Measurements from ENCODE around the gene C2. TPM values are rescaled to one million over a fixed set of nuclear protein-coding genes. Genes with fewer than 3 reads are reported as not detected.

C2 gene
- total RNA-seq, 2 experiments from 2014 or later, result 0.61 to 0.80 TPM

GRCh38 chr6:31958741-31959739 is 31.5 kb downstream of the C2 start, which contains the start of the genes NELFE and SKIC2:
NELFE (minus strand) TSS chr6:31958971; CDS start chr6:31958446, 525 bp downstream.
SKIC2 (plus strand) TSS chr6:31959175; CDS start chr6:31959193, 18 bp downstream.
- ATAC-seq, result peak; percentile 98
- no peaks in the 10 kb centered on the region for H3K9me3 Mint-ChIP-seq (ENCODE audit: low read depth)
- H3K4me3 Mint-ChIP-seq, result peak within 1 kb of the TSS; percentile 95
- H3K27ac Mint-ChIP-seq, result peak within 1 kb of the TSS; percentile 99
- no peaks in the 10 kb centered on the region for H3K27me3 Mint-ChIP-seq
- CTCF ChIA-PET, result interaction anchor here (0.6 to 3.0 kb wide), 8 partner anchors 12 to 278 kb away, joined by 3 to 27 read pairs (median 4); partner anchors contain the start of genes DXO, EHMT2 and LY6G5C
- peaks cover 48% of the 10 kb centered on the region for H3K36me3 Mint-ChIP-seq
- DNase-seq, result peak; percentile 99
- peaks cover 35% of the 10 kb centered on the region for H3K4me1 Mint-ChIP-seq

GRCh38 chr6:31961616-31962015 is 34.1 kb downstream of the C2 start:
- H3K4me3 Mint-ChIP-seq, result no peak overlapping the region
- no peaks in the 10 kb centered on the region for H3K9me3 Mint-ChIP-seq (ENCODE audit: low read depth)
- H3K4me1 Mint-ChIP-seq, result peaks cover 35% of the 10 kb centered on the region
- H3K27me3 Mint-ChIP-seq, result no peaks in the 10 kb centered on the region
- H3K27ac Mint-ChIP-seq, result peak overlapping the region; percentile 45
- ATAC-seq (no peak), DNase-seq (no peak)
- peaks cover 41% of the 10 kb centered on the region for H3K36me3 Mint-ChIP-seq
- CTCF ChIA-PET, result interaction anchor here (1.4 to 1.6 kb wide), 2 partner anchors 9 to 10 kb away, joined by 4 to 5 read pairs; partner anchors contain the start of gene DXO

- Mint-ChIP-seq H3K36me3 (peaks cover 39% of the 10 kb centered on the region), H3K4me1 (peaks cover 19% of the 10 kb centered on the region), H3K27me3 (no peaks in the 10 kb centered on the region), H3K4me3 (no peak overlapping the region), H3K27ac (no peak overlapping the region), H3K9me3 (ENCODE audit: low read depth) (no peaks in the 10 kb centered on the region)
- DNase-seq (no peak), ATAC-seq (no peak)
- CTCF ChIA-PET, result no interaction called here
Observed at GRCh38 chr6:31963921-31964320, 36.4 kb downstream of the C2 start.

GRCh38 chr6:31965700-31966099 is 38.2 kb downstream of the C2 start:
- no peaks in the 10 kb centered on the region for H3K27me3 Mint-ChIP-seq
- peaks cover 15% of the 10 kb centered on the region for H3K4me1 Mint-ChIP-seq
- no peak for DNase-seq
- H3K4me3 Mint-ChIP-seq, result no peak overlapping the region
- CTCF ChIA-PET, result no interaction called here
- no peaks in the 10 kb centered on the region for H3K9me3 Mint-ChIP-seq (ENCODE audit: low read depth)
- peaks cover 41% of the 10 kb centered on the region for H3K36me3 Mint-ChIP-seq
- ATAC-seq, result no peak
- H3K27ac Mint-ChIP-seq, result no peak overlapping the region

GRCh38 chr6:31966506-31966905 is 39.0 kb downstream of the C2 start:
- no peak overlapping the region for H3K4me3 Mint-ChIP-seq
- ATAC-seq, result no peak
- CTCF ChIA-PET, result no interaction called here

GRCh38 chr6:31966997-31967925 is 39.7 kb downstream of the C2 start:
- ATAC-seq, result no peak
- no peak for DNase-seq
- H3K4me1 Mint-ChIP-seq, result peaks cover 20% of the 10 kb centered on the region
- no peak overlapping the region for H3K4me3 Mint-ChIP-seq
- H3K27me3 Mint-ChIP-seq, result no peaks in the 10 kb centered on the region
- peaks cover 26% of the 10 kb centered on the region for H3K36me3 Mint-ChIP-seq
- no peak overlapping the region for H3K27ac Mint-ChIP-seq
- no peaks in the 10 kb centered on the region for H3K9me3 Mint-ChIP-seq (ENCODE audit: low read depth)
- CTCF ChIA-PET, result interaction anchor here (0.5 to 1.2 kb wide), 2 partner anchors 15 to 567 kb away, joined by 3 read pairs; no protein-coding TSS in a partner anchor

More at GRCh38 chr6:31966506-31966905, 39.0 kb downstream of the C2 start:
- DNase-seq, result no peak
- no peaks in the 10 kb centered on the region for H3K27me3 Mint-ChIP-seq
- H3K9me3 Mint-ChIP-seq (ENCODE audit: low read depth), result no peaks in the 10 kb centered on the region
- peaks cover 33% of the 10 kb centered on the region for H3K36me3 Mint-ChIP-seq
- H3K27ac Mint-ChIP-seq, result no peak overlapping the region
- H3K4me1 Mint-ChIP-seq, result peaks cover 17% of the 10 kb centered on the region

- Mint-ChIP-seq H3K27ac (no peak overlapping the region), H3K27me3 (no peaks in the 10 kb centered on the region), H3K4me3 (no peak overlapping the region), H3K9me3 (ENCODE audit: low read depth) (no peaks in the 10 kb centered on the region), H3K4me1 (peaks cover 25% of the 10 kb centered on the region), H3K36me3 (peaks cover 21% of the 10 kb centered on the region)
- ATAC-seq (no peak), DNase-seq (no peak)
- CTCF ChIA-PET, result interaction anchor here (0.5 to 1.2 kb wide), 2 partner anchors 16 to 568 kb away, joined by 3 read pairs; no protein-coding TSS in a partner anchor
Observed at GRCh38 chr6:31967926-31968320, 40.4 kb downstream of the C2 start.

GRCh38 chr6:31968326-31968725 is 40.8 kb downstream of the C2 start:
- Mint-ChIP-seq H3K27ac (no peak overlapping the region), H3K36me3 (peaks cover 20% of the 10 kb centered on the region), H3K27me3 (no peaks in the 10 kb centered on the region), H3K9me3 (ENCODE audit: low read depth) (no peaks in the 10 kb centered on the region), H3K4me1 (peaks cover 29% of the 10 kb centered on the region), H3K4me3 (no peak overlapping the region)
- ATAC-seq, result no peak
- no peak for DNase-seq
- CTCF ChIA-PET, result interaction anchor here (0.5 to 1.2 kb wide), 2 partner anchors 16 to 568 kb away, joined by 3 read pairs; no protein-coding TSS in a partner anchor

GRCh38 chr6:31968791-31969711 is 41.5 kb downstream of the C2 start:
- no peak overlapping the region for H3K4me3 Mint-ChIP-seq
- no peaks in the 10 kb centered on the region for H3K27me3 Mint-ChIP-seq
- no peaks in the 10 kb centered on the region for H3K9me3 Mint-ChIP-seq (ENCODE audit: low read depth)
- H3K27ac Mint-ChIP-seq, result no peak overlapping the region
- CTCF ChIA-PET, result interaction anchor here (1.2 to 4.4 kb wide), 4 partner anchors 10 to 46 kb away, joined by 3 to 27 read pairs (median 8); partner anchors contain the start of genes NELFE and SKIC2
- peaks cover 15% of the 10 kb centered on the region for H3K36me3 Mint-ChIP-seq
- ATAC-seq (no peak), DNase-seq (no peak)
- H3K4me1 Mint-ChIP-seq, result peaks cover 33% of the 10 kb centered on the region

- H3K4me1 Mint-ChIP-seq, result peaks cover 34% of the 10 kb centered on the region
- peaks cover 12% of the 10 kb centered on the region for H3K36me3 Mint-ChIP-seq
- CTCF ChIA-PET, result interaction anchor here (1.2 to 4.4 kb wide), 3 partner anchors 11 to 47 kb away, joined by 3 to 27 read pairs (median 12); partner anchors contain the start of genes NELFE and SKIC2
- DNase-seq (no peak), ATAC-seq (no peak)
- H3K4me3 Mint-ChIP-seq, result peak overlapping the region; percentile 96
- H3K9me3 Mint-ChIP-seq (ENCODE audit: low read depth), result no peaks in the 10 kb centered on the region
- H3K27me3 Mint-ChIP-seq, result no peaks in the 10 kb centered on the region
- peak overlapping the region; percentile 100 for H3K27ac Mint-ChIP-seq
Observed at GRCh38 chr6:31969712-31970603, 42.4 kb downstream of the C2 start.

- CTCF ChIA-PET, result interaction anchor here (1.2 to 4.4 kb wide), 4 partner anchors 9 to 48 kb away, joined by 3 to 27 read pairs (median 8); partner anchors contain the start of genes NELFE and SKIC2
- H3K27me3 Mint-ChIP-seq, result no peaks in the 10 kb centered on the region
- peak overlapping the region; percentile 100 for H3K27ac Mint-ChIP-seq
- H3K4me1 Mint-ChIP-seq, result peaks cover 34% of the 10 kb centered on the region
- ATAC-seq (no peak), DNase-seq (no peak)
- H3K36me3 Mint-ChIP-seq, result peaks cover 10% of the 10 kb centered on the region
- peak overlapping the region; percentile 96 for H3K4me3 Mint-ChIP-seq
- H3K9me3 Mint-ChIP-seq (ENCODE audit: low read depth), result no peaks in the 10 kb centered on the region
Observed at GRCh38 chr6:31970604-31971271, 43.2 kb downstream of the C2 start.

Measured in activated CD8-positive, alpha-beta memory T cell treated with anti-CD3 and anti-CD28 coated beads, Interleukin-2, amount 10 ng/mL, durations not matched to agents 7 days and 5 days (primary cell).